HepG2 (cell line): Measurements from ENCODE around the gene STEAP3. TPM values are rescaled to one million over a fixed set of nuclear protein-coding genes. Genes with fewer than 3 reads are reported as not detected.
A peak's percentile ranks its signal among the peaks of the same experiment; 100 is the strongest.

Experiments used
- ATAC-seq: fragments of 200-7000 bp; cut with Tn5 transposase; 3 replicates; pipeline ENCODE4 v1.9.1; 2020; ENCODE audit warnings: mild to moderate bottlenecking, moderate library complexity
- BruUV-seq: library from RNA; stranded (reverse); fragments of 400-500 nt; replicated peaks from 2 replicates; lab custom pipeline; 2021; lab: Mats Ljungman, UMichigan
- CTCF ChIA-PET: fragments of 300-600 bp; formaldehyde crosslinking; extraction: SDS; loops from one replicate; lab custom pipeline; 2021; ENCODE audit warnings: low total read pairs, inconsistent platforms, low intra/inter-chr PET ratio; lab: Yijun Ruan, JAX
- POLR2A ChIA-PET: fragments of 350-600 bp; sonication (Branson Sonifier 250); formaldehyde crosslinking; loops from one replicate; lab custom pipeline; 2020; ENCODE audit warnings: antibody characterized with exemption, inconsistent platforms; lab: Yijun Ruan, JAX
- DNase-seq: peaks from one replicate; pipeline ENCODE4 v3.0.0-alpha.2; 2015; ENCODE audit warnings: low spot score
- FAIRE-seq: peaks from 3 replicates; lab custom pipeline; 2011; peaks lifted over from hg19 to GRCh38; lab: Jason Lieb, UNC
- H2AFZ ChIP-seq: one replicate; pipeline ENCODE4 v1.6.1; 2011; ENCODE audit warnings: low read length, inconsistent platforms
- H3K27ac ChIP-seq: fragments of 300-600 bp; 3 replicates; pipeline ENCODE4 v1.8.0; 2011; ENCODE audit warnings: mixed run types, mild to moderate bottlenecking, mixed read lengths, low read length, inconsistent platforms; ENCODE audit not compliant: insufficient read depth; ENCODE audit errors: extremely low read length
- H3K27me3 ChIP-seq, 2 experiments: fragments of 200-600 bp in 1 of 2; 2 replicates in 1 of 2; 3 replicates in 1 of 2; pipeline versions ENCODE4 v1.6.0 to v1.8.0; 2011; ENCODE audit warnings: low read length in 2 of 2, mild to moderate bottlenecking in 2 of 2, moderate library complexity in 2 of 2, inconsistent platforms in 1 of 2; ENCODE audit not compliant: insufficient read depth in 2 of 2, control insufficient read depth in 1 of 2
- H3K36me3 ChIP-seq, 2 experiments: fragments of 200-600 bp in 1 of 2; replicated peaks in 1 of 2; 2 replicates in 1 of 2; 3 replicates in 1 of 2; pipeline versions ENCODE4 v1.5.1 to v1.8.0; 2011; ENCODE audit warnings: low read length in 2 of 2, inconsistent platforms in 1 of 2; ENCODE audit not compliant: insufficient read depth in 2 of 2, control insufficient read depth in 1 of 2
- H3K4me1 ChIP-seq: 2 replicates; pipeline ENCODE4 v1.5.1; 2012; ENCODE audit warnings: low read length, inconsistent platforms; ENCODE audit not compliant: insufficient read depth
- H3K4me2 ChIP-seq: 2 replicates; pipeline ENCODE4 v1.6.0; 2011; ENCODE audit warnings: low read depth, low read length, inconsistent platforms
- H3K4me3 ChIP-seq, 3 experiments: fragments of 200-600 bp in 1 of 3; sonication (generic), shearing (Covaris generic) in 1 of 3; replicated peaks in 1 of 3; 2 replicates each; pipeline ENCODE4 v1.5.1; 2011 to 2016; ENCODE audit warnings: low read length in 3 of 3, inconsistent platforms in 2 of 3, low read depth in 2 of 3, mild to moderate bottlenecking in 2 of 3, control low read depth in 1 of 3, mixed read lengths in 1 of 3; ENCODE audit not compliant: insufficient read depth in 1 of 3
- H3K79me2 ChIP-seq: one replicate; pipeline ENCODE4 v1.6.1; 2011; ENCODE audit warnings: low read length, inconsistent platforms; ENCODE audit not compliant: insufficient read depth
- H3K9ac ChIP-seq: 2 replicates; pipeline ENCODE4 v1.6.0; 2011; ENCODE audit warnings: mild to moderate bottlenecking, low read depth, low read length, inconsistent platforms; ENCODE audit not compliant: insufficient read depth
- H3K9me3 ChIP-seq: 2 replicates; pipeline ENCODE4 v1.5.1; 2012; ENCODE audit warnings: mild to moderate bottlenecking, low read length
- H4K20me1 ChIP-seq: 2 replicates; pipeline ENCODE4 v1.6.0; 2011; ENCODE audit warnings: inconsistent platforms, mild to moderate bottlenecking, low read length, moderate library complexity; ENCODE audit not compliant: insufficient read depth
- ASH2L ChIP-seq: fragments of 300-600, 200-600 bp; sonication (generic); IDR thresholded peaks from 2 replicates; pipeline ENCODE4 v1.7.0; 2017; ENCODE audit warnings: low read depth, mild to moderate bottlenecking, moderate library complexity, mixed read lengths, low read length; ENCODE audit not compliant: insufficient read length
- ATF1 ChIP-seq: IDR thresholded peaks from 2 replicates; pipeline ENCODE4 v1.6.1; 2016; ENCODE audit warnings: mild to moderate bottlenecking, control low read depth
- BCL6 ChIP-seq: IDR thresholded peaks from 2 replicates; pipeline ENCODE4 v1.6.1; 2016; ENCODE audit warnings: missing genetic modification reagents, missing compliant biosample characterization
- DZIP1 ChIP-seq: sonication (generic); formaldehyde crosslinking; IDR thresholded peaks from 2 replicates; pipeline ENCODE4 v1.5.0; 2020; ENCODE audit warnings: mild to moderate bottlenecking, missing genetic modification reagents
- KDM3A ChIP-seq: IDR thresholded peaks from 2 replicates; pipeline ENCODE4 v1.6.1; 2018; ENCODE audit warnings: low read depth, missing compliant biosample characterization
- NRL ChIP-seq: sonication (generic); formaldehyde crosslinking; IDR thresholded peaks from 2 replicates; pipeline ENCODE4 v1.5.0; 2020; ENCODE audit warnings: missing genetic modification reagents, mild to moderate bottlenecking, moderate library complexity, borderline replicate concordance
- RXRA ChIP-seq: sonication (generic); formaldehyde crosslinking; IDR thresholded peaks from 2 replicates; pipeline ENCODE4 v1.5.1; 2020; ENCODE audit warnings: missing genetic modification reagents
- SIN3A ChIP-seq: IDR thresholded peaks from 2 replicates; pipeline ENCODE4 v1.6.1; 2011; ENCODE audit warnings: low read depth, mild to moderate bottlenecking, control low read depth, low read length, borderline replicate concordance
- TERF1 ChIP-seq: sonication (generic); formaldehyde crosslinking; IDR thresholded peaks from 2 replicates; pipeline ENCODE4 v1.8.0; 2022; ENCODE audit warnings: mild to moderate bottlenecking, missing genetic modification reagents, moderate library complexity
- ZBTB38 ChIP-seq: sonication (generic); formaldehyde crosslinking; IDR thresholded peaks from 2 replicates; pipeline ENCODE4 v1.5.1; 2020; ENCODE audit warnings: mild to moderate bottlenecking, missing genetic modification reagents
- ZFX ChIP-seq: sonication (generic); formaldehyde crosslinking; IDR thresholded peaks from 2 replicates; pipeline ENCODE4 v1.4.0; 2020; ENCODE audit warnings: mild to moderate bottlenecking, low read depth, missing genetic modification reagents, moderate library complexity
- ZFY ChIP-seq: sonication (generic); formaldehyde crosslinking; IDR thresholded peaks from 2 replicates; pipeline ENCODE4 v1.4.0; 2020; ENCODE audit warnings: missing genetic modification reagents
- ZNF143 ChIP-seq: sonication (generic); formaldehyde crosslinking; IDR thresholded peaks from 2 replicates; pipeline ENCODE4 v1.4.0; 2020; ENCODE audit warnings: missing genetic modification reagents
- ZNF280B ChIP-seq: sonication (generic); formaldehyde crosslinking; IDR thresholded peaks from 2 replicates; pipeline ENCODE4 v1.5.0; 2020; ENCODE audit warnings: missing genetic modification reagents, mild to moderate bottlenecking, borderline replicate concordance
- ZNF891 ChIP-seq: sonication (generic); formaldehyde crosslinking; IDR thresholded peaks from 2 replicates; pipeline ENCODE4 v1.5.0; 2020; ENCODE audit warnings: mild to moderate bottlenecking, missing genetic modification reagents
- WGBS: methylation state at CpG from one replicate; pipeline ENCODE4 v1.1.6; 2017; ENCODE audit warnings: low lambda C conversion rate; 5-methylcytosine and 5-hydroxymethylcytosine counted together
- in situ Hi-C: cut with HindIII; loops from 2 replicates; pipeline ENCODE4 v1.10.0; 2017; ENCODE audit warnings: low pct_unique_long_range_greater_than_20kb; ENCODE audit not compliant: extremely low pct_ligation_motif_present
- intact Hi-C: fragments of 100-400 bp; cut with micrococcal nuclease; formaldehyde crosslinking; loops from one replicate; pipeline ENCODE4 v1.10.0; 2022; ENCODE audit not compliant: unreplicated experiment
- polyA plus RNA-seq, 8 experiments: library from polyadenylated mRNA; depleted of rRNA in 3 of 8; stranded (reverse) in 7 of 8; unstranded in 1 of 8; fragments of >200 nt; fragmentation: Illumina TruSeq in 4 of 8; extraction: Trizol in 4 of 8; gene quantifications; 2 replicates each; pipeline versions ENCODE4 v1.2.1 to v1.2.3, GENCODE V29; 2011 to 2016; ENCODE audit warnings: low read depth in 4 of 8, missing spikeins in 1 of 8, mixed read lengths in 1 of 8; ENCODE audit not compliant: insufficient read depth in 1 of 8
- total RNA-seq, 5 experiments: library from RNA; depleted of rRNA; stranded (reverse); fragments of >200 nt; fragmentation: Illumina TruSeq; extraction: Trizol; gene quantifications; 2 replicates each; pipeline ENCODE4 v1.2.3, GENCODE V29; 2016; ENCODE audit warnings: low read depth in 1 of 5

Gene STEAP3
- total and polyA plus RNA-seq, 2 of the 13 experiments (the other 11 are each of a cell fraction or from before 2014, with no cell fraction given) = 7.3 to 21.1 TPM

GRCh38 chr2:119236796-119237195 is 13.2 kb downstream of the STEAP3 start (continued):
- peak; percentile 48; the same call in 1 of the 2 replicates for TF ChIP-seq BCL6
- no peak for TF ChIP-seq TERF1 (CRISPR knock-in tag)
- TF ChIP-seq SIN3A = no peak

GRCh38 chr2:119240311-119241204 is 16.9 kb downstream of the STEAP3 start:
- ATAC-seq = peak; percentile 13; the same call in 2 of the 3 replicates
- Histone ChIP-seq H2AFZ (no peak overlapping the region), H4K20me1 (no peaks in the 10 kb centered on the region), H3K4me1 (peaks cover 37% of the 10 kb centered on the region), H3K4me2 (no peak overlapping the region), H3K36me3 (no peaks in the 10 kb centered on the region; a peak in 2 of 5 replicates), H3K4me3 (no peak overlapping the region), H3K9ac (0 out of 2 replicates have a peak overlapping the region, but pooled peaks have one; percentile 1), H3K27ac (no peak overlapping the region), H3K79me2 (no peaks in the 10 kb centered on the region), H3K27me3 (no peaks in the 10 kb centered on the region), H3K9me3 (no peaks in the 10 kb centered on the region)
- intact Hi-C loops (no loop called here), in situ Hi-C loops (no loop called here)
- no peak for FAIRE-seq
- peak; percentile 33 for DNase-seq
- no TSS peak for BruUV-seq
- ChIA-PET CTCF (no interaction called here), POLR2A (interaction anchor here (1.7 kb wide), 1 partner anchor 17 kb away, joined by 6 read pairs; the partner anchor contains the start of gene STEAP3)
- WGBS = 90% methylated on average over 12 of the region's 15 CpGs
- TF ChIP-seq DZIP1 (CRISPR knock-in tag) (0 out of 2 replicates have a peak, but pooled peaks have one; percentile 63), ZNF891 (CRISPR knock-in tag) (peak; percentile 65; the same call in 1 of the 2 replicates), ATF1 (CRISPR knock-in tag) (no peak), RXRA (CRISPR knock-in tag) (peak; percentile 22; the same call in 1 of the 2 replicates), NRL (CRISPR knock-in tag) (0 out of 2 replicates have a peak, but pooled peaks have one; percentile 34), KDM3A (CRISPR knock-in tag) (no peak), ASH2L (no peak), ZNF143 (0 out of 2 replicates have a peak, but pooled peaks have one; percentile 3), ZNF280B (CRISPR knock-in tag) (0 out of 2 replicates have a peak, but pooled peaks have one; percentile 29), ZFY (CRISPR knock-in tag) (peak; percentile 25; the same call in 1 of the 2 replicates), ZFX (CRISPR knock-in tag) (0 out of 2 replicates have a peak, but pooled peaks have one; percentile 20), ZBTB38 (CRISPR knock-in tag) (0 out of 2 replicates have a peak, but pooled peaks have one; percentile 31)
